Smooth muscle cell (in vitro differentiated cells): ENCODE data around the gene ESAM. TPM values are rescaled to one million over a fixed set of nuclear protein-coding genes. Genes with fewer than 3 reads are reported as not detected.
A peak's percentile ranks its signal among the peaks of the same experiment; 100 is the strongest.

ENCODE experiments used
- DNase-seq: peaks from one replicate; lab custom pipeline; 2025; ENCODE audit not compliant: unreplicated experiment; lab: John Stamatoyannopoulos, UW
- H2AFZ ChIP-seq: fragments of 200-600 bp; sonication (generic); 2 replicates; pipeline ENCODE4 v1.6.0; 2016; ENCODE audit warnings: antibody characterized with exemption, low read depth, mild to moderate bottlenecking
- H3F3A ChIP-seq: fragments of 200-600 bp; sonication (generic); 2 replicates; pipeline ENCODE4 v1.6.0; 2017; ENCODE audit warnings: antibody characterized with exemption, low read depth
- H3K27ac ChIP-seq: fragments of 200-600 bp; sonication (generic); 2 replicates; pipeline ENCODE4 v1.5.1; 2016; ENCODE audit warnings: low read depth, mild to moderate bottlenecking
- H3K27me3 ChIP-seq: fragments of 200-600 bp; sonication (generic); 2 replicates; pipeline ENCODE4 v1.6.1; 2016; ENCODE audit warnings: low read depth, mild to moderate bottlenecking
- H3K36me3 ChIP-seq: fragments of 200-600 bp; sonication (generic); 2 replicates; pipeline ENCODE4 v1.5.1; 2016; ENCODE audit warnings: low read depth
- H3K4me1 ChIP-seq: fragments of 200-600 bp; sonication (generic); 2 replicates; pipeline ENCODE4 v1.5.1; 2016; ENCODE audit warnings: low read depth
- H3K4me2 ChIP-seq: fragments of 200-600 bp; sonication (generic); 2 replicates; pipeline ENCODE4 v1.6.0; 2016; ENCODE audit warnings: mild to moderate bottlenecking
- H3K4me3 ChIP-seq: fragments of 200-600 bp; sonication (generic); 2 replicates; pipeline ENCODE4 v1.5.1; 2016; ENCODE audit warnings: mild to moderate bottlenecking
- H3K79me2 ChIP-seq: fragments of 200-600 bp; sonication (generic); 2 replicates; pipeline ENCODE4 v1.6.0; 2016; ENCODE audit warnings: low read depth, mild to moderate bottlenecking
- H3K9ac ChIP-seq: fragments of 200-600 bp; sonication (generic); 2 replicates; pipeline ENCODE4 v1.6.0; 2016; ENCODE audit warnings: low read depth
- H3K9me3 ChIP-seq: fragments of 200-600 bp; sonication (generic); replicated peaks from 2 replicates; pipeline ENCODE4 v1.5.1; 2016; ENCODE audit warnings: low read depth
- H4K20me1 ChIP-seq: fragments of 200-600 bp; sonication (generic); 2 replicates; pipeline ENCODE4 v1.6.0; 2016; ENCODE audit warnings: low read depth
- WGBS: methylation state at CpG from one replicate; pipeline ENCODE4 v1.1.7; 2016; ENCODE audit warnings: low lambda C conversion rate; 5-methylcytosine and 5-hydroxymethylcytosine counted together
- polyA plus RNA-seq: library from polyadenylated mRNA; unstranded; fragments of >200 nt; fragmentation: Nextera tagmentation; extraction: Ambion mirVana; gene quantifications from 2 replicates; pipeline ENCODE4 v1.2.1, GENCODE V29; 2016
- total RNA-seq: library from RNA; depleted of rRNA; stranded (reverse); fragments of >200 nt; gene quantifications from 2 replicates; pipeline ENCODE4 v1.2.3, GENCODE V29; 2014
- TF ChIP-seq, protein P1 (sequence below): fragments of 200-600 bp; sonication (generic); IDR thresholded peaks from 2 replicates; pipeline ENCODE4 v1.5.1; 2017; ENCODE audit warnings: borderline replicate concordance, mild to moderate bottlenecking, antibody characterized with exemption; ENCODE audit not compliant: insufficient read depth, poor library complexity, severe bottlenecking

Gene ESAM
- total and polyA plus RNA-seq, 2 experiments from 2014 or later: 0.31 to 0.94 TPM

DNA sequence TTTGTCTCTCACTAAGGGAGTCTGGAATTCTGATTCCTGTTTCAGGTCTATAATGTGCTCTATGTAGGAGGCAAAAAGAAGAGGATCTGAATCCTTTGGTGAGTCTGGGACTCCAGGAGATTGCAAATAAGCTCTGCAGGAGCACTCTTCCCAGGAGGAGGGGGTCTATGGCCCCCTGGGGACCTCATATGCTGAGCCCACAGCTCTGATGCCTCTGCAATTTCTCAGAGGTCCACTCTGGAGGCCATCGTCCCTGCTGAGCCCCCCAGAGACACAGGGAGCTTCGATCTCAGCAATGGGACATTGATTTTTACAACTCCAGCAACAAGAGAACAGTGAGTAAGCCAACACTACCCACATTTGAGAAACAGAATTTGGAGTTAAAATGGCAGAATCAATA, 42.6 kb downstream of the ESAM start:
- Histone ChIP-seq H3K9ac (no peak overlapping the region), H3K4me3 (no peak overlapping the region), H3F3A (no peaks in the 10 kb centered on the region), H3K4me2 (no peak overlapping the region), H3K27ac (no peak overlapping the region), H3K9me3 (no peaks in the 10 kb centered on the region), H3K36me3 (no peaks in the 10 kb centered on the region), H3K4me1 (peaks cover 15% of the 10 kb centered on the region), H4K20me1 (no peaks in the 10 kb centered on the region), H3K79me2 (no peaks in the 10 kb centered on the region), H2AFZ (no peak overlapping the region), H3K27me3 (peaks cover 95% of the 10 kb centered on the region)
- DNase-seq: no peak
- TF ChIP-seq, protein P1, sequence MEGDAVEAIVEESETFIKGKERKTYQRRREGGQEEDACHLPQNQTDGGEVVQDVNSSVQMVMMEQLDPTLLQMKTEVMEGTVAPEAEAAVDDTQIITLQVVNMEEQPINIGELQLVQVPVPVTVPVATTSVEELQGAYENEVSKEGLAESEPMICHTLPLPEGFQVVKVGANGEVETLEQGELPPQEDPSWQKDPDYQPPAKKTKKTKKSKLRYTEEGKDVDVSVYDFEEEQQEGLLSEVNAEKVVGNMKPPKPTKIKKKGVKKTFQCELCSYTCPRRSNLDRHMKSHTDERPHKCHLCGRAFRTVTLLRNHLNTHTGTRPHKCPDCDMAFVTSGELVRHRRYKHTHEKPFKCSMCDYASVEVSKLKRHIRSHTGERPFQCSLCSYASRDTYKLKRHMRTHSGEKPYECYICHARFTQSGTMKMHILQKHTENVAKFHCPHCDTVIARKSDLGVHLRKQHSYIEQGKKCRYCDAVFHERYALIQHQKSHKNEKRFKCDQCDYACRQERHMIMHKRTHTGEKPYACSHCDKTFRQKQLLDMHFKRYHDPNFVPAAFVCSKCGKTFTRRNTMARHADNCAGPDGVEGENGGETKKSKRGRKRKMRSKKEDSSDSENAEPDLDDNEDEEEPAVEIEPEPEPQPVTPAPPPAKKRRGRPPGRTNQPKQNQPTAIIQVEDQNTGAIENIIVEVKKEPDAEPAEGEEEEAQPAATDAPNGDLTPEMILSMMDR: no peak
- WGBS: 50% methylated on average over 2 of the region's 2 CpGs

DNA sequence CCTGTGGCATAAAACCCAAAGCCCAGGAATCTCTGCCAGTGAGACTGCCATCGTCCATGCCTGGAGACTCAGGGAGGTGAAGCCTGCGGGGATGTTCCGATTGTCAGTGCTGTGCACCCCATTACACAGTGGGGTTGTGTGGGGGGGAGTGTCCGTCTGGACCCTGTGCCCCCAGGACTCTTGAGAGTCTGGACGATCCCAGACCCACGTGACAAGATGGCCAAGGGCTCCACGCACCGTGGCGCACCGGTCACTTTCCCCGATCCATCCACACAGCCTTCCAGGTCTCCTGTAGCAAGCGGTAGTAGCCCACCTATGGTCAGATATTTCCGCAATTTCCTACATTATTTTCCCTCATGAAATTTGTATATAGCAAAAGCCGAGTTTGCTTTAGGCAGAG, 43.3 kb downstream of the ESAM start:
- Histone ChIP-seq H3F3A (no peaks in the 10 kb centered on the region), H3K4me3 (peak overlapping the region; percentile 40), H3K4me2 (no peak overlapping the region), H2AFZ (no peak overlapping the region), H3K79me2 (no peaks in the 10 kb centered on the region), H3K27me3 (peaks cover 87% of the 10 kb centered on the region), H3K36me3 (no peaks in the 10 kb centered on the region), H3K27ac (no peak overlapping the region), H3K4me1 (peaks cover 15% of the 10 kb centered on the region), H3K9me3 (no peaks in the 10 kb centered on the region), H3K9ac (no peak overlapping the region), H4K20me1 (no peaks in the 10 kb centered on the region)
- TF ChIP-seq, protein P1: no peak
- DNase-seq: no peak
- 38% methylated on average over 14 of the region's 14 CpGs for WGBS

DNA sequence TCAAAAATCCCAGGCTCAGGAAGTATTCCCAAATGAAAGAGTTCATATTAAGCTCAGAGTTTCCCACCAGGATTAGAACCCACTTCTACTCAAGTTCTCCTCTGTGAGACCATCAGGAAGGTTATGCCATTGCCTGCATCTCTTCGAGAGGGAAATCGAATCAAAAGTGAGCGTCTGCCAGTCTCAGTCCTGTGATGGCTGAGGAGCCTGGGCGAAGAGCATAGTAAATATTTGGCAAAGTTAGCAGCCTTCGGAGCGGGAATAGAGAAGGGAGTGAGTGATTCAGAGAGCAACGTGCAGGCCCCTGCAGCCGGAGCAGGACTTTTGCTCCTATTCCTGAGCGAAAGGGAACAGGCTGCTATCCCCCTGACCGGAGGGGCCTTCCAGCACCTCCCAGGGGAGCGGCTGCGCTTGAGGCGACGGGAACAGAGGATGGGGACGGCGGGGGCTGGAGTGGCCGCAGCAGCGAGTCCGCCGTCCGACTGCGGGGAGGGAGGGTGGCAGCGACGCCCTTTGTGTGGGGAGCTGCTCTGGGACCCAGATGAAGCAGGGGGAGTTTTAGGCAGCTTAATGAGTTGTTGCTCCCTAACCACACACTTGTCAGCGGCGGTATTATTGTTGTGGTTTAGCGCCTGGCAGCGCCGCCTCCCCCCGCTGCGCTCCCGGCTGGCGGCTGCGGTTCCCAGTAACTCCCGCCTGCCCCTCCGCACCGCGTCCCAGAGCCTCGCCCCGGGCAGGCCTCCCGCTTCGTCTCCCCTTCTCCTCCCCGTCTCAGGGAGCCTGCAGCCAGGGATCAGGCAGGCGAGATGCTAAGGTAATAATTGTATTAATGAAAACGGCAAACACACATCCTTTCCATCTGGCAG, 44.1 kb downstream of the ESAM start:
- Histone ChIP-seq H4K20me1 (no peaks in the 10 kb centered on the region), H3K27me3 (peaks cover 81% of the 10 kb centered on the region), H3K4me1 (peaks cover 15% of the 10 kb centered on the region), H3K4me3 (peak overlapping the region; percentile 40), H2AFZ (peak overlapping the region; percentile 7), H3K9ac (no peak overlapping the region), H3K36me3 (no peaks in the 10 kb centered on the region), H3K27ac (no peak overlapping the region), H3F3A (no peaks in the 10 kb centered on the region), H3K4me2 (peak overlapping the region; percentile 84), H3K9me3 (no peaks in the 10 kb centered on the region), H3K79me2 (no peaks in the 10 kb centered on the region)
- WGBS: 4% methylated on average over 45 of the region's 45 CpGs
- TF ChIP-seq, protein P1: no peak
- DNase-seq: no peak

DNA sequence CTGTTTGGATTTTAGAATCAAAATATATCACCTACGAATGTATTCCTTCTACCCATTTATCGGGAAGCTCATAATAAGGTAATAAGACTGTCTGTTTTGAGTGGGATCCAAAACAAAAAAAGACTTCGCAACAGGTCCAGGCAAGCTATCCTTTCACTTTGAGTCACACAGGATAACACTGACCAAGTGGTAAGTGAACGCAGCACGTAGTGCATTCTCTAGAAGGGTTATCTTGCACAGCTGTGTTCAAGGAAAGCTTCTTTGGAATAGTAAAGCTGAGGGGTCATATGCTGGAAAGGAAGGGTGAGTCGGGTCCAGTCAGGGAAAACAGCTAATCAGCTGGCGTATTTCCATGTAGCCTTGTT, 44.7 kb downstream of the ESAM start:
- TF ChIP-seq, protein P1: no peak
- Histone ChIP-seq H3K36me3 (no peaks in the 10 kb centered on the region), H4K20me1 (no peaks in the 10 kb centered on the region), H2AFZ (no peak overlapping the region), H3K9ac (no peak overlapping the region), H3K9me3 (no peaks in the 10 kb centered on the region), H3F3A (no peaks in the 10 kb centered on the region), H3K4me1 (peaks cover 15% of the 10 kb centered on the region), H3K4me3 (no peak overlapping the region), H3K27ac (no peak overlapping the region), H3K27me3 (peaks cover 75% of the 10 kb centered on the region), H3K79me2 (no peaks in the 10 kb centered on the region), H3K4me2 (peak overlapping the region; percentile 84)
- no peak for DNase-seq
- WGBS: 62% methylated on average over 7 of the region's 7 CpGs
